NCI-H446 (cell line): ENCODE results near the gene KLHL17.
"Not testable (repeated sequence)": the region's sequence is repeated elsewhere in the genome, so short reads cannot be mapped to it uniquely, and the experiment has no call there.

Source experiments
- DNase-seq, 2 experiments: peaks; one replicate each; lab custom pipeline; 2025; lab: John Stamatoyannopoulos, UW

Gene KLHL17

DNA sequence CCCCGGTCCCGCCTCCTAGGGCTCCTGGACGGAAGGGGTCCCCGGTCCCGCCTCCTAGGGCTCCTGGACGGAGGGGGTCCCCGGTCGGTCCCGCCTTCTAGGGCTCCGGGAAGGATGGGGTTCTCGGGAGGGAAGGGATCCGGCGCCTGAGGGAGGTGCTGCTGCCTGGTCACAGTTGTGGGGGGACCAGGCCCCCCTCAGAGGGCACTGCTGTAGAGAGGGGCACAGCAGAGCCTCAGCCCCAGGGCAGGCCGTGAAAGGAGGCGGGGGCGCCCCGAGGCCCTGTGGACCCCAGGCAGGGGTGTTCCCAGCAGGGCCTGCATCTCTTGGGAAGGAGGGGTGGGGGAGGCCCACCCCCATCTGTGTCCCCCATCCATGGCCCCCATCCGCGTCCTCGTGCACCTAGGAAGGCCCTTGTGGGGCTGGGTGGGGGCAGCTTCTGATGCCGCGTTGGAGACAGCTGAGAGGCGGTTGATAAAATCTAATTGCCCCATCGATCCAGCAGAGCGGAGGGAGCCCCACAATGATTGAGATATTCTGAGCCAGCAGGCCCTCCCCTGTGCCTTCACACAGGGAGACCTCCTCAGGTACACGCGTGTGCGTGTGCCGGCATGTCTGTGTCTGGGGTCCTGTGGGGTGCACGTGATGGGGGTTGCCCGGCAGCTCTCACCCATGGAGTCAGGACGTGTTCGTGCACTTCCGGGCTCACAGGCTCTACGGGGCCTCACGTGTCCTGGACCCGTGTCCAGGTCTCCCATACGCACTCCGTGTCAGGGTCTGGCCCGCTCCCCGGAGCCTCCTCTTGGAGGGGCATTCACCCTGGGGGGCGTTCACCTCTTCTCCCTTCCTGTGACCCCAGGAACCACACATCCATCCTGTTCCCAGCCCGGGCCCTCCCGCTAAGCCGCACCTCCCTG is 23.8 kb upstream of the KLHL17 start:
- no peak for DNase-seq

DNA sequence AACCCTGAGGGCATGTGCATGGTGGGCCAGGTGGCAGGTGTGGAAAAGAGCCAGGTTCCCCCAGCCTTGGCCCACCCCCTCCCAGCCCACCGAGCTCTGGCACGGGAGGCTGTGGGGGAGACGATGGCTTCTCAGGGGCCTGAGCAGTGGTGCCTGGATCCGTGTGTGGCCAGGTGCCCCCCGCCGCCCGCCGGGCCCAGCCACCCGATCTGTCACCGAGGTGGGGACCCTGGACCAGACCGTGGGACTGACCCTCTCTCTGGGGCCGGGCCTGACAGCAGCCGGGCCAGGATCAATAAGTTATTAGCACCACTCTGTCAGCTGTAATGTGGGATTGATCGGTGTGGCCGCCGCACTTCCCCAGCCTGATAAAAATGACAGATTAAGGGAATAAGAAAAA is 22.9 kb upstream of the KLHL17 start:
- DNase-seq: no peak

DNA sequence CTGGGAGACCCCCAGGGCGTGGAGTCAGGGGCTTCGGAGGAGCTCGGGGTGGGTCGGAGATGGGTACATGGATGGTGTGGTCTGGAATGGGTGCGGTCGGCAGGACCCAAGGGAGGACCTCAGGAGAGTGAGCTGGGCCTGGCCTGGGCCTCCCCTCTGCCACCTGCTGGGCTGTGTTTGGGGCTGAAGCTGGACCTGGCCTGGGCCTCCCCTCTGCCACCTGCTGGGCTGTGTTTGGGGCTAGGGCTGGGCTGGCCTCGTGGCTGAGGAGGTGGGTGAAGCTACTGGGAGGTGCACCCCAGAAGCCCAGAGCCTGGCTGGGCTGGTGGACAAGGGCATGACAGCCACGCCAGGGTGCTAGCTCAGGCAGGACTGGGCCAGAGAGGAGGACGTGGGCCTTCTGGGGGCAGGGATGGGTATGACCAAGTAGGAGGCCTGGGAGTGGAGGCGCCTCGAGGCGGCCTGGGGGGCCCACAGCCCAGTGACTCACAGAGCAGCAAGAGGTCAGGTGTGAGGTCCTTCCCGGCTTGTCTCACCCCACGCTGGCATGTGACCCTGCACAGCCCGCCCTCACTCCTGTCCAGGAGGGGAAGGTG is 22.2 kb upstream of the KLHL17 start:
- DNase-seq: no peak

DNA sequence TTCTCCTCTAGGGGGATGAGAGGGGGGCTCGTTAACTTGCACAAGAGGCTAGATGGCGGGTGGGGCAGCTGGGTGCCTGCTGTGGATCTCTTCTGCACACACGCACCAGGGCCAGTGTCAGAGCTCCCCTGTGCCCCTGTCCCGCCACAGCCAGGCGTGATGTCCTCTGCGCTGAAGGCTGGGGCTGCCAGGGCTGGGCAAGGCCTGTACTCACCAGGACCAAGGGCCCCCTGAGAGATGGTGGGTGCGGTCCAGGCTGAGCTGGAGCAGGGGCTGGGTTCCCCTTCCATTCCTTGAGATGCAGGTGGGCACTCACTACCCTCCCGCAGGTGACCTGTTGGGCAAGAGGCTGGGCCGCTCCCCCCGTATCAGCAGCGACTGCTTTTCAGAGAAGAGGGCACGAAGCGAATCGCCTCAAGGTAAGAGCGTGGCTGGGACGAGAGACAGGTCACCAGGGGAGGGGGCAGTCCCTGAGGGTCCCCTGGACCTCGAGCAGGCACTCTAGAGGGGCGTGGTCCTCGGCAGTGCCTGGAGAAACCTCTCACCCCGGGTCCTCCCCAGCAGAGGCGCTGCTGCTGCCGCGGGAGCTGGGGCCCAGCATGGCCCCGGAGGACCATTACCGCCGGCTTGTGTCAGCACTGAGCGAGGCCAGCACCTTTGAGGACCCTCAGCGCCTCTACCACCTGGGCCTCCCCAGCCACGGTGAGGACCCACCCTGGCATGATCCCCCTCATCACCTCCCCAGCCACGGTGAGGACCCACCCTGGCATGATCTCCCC is 21.5 kb upstream of the KLHL17 start:
- DNase-seq: no peak

DNA sequence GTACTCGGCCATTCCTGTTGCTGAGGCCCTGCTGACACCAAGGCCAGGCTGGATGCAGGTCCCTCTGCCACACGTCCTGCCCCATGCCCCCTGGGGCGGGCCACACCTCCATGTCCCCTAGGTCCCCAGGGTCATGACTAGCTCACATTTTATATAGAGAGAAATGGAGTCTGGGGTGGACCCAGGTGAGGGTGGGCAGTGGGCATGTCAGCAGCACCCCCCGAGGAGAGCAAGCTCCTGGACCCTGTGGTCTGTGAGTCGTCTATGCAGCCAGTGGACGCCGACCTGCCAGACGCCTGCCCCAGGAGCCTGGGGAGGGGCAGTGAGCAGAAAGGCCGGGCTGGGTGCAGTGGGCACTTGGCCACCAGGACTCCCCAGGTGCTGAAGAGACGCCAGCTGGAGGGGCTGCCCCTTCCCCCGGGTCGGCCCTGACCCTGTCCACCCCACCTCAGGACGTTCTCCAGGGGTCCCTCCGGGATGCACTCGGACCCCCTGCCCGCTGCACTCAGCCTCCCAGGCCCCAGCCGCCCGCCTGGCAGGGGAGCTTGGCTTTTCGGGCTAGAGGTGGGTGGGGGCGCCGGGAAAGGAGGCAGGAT is 20.8 kb upstream of the KLHL17 start:
- no peak for DNase-seq

DNA sequence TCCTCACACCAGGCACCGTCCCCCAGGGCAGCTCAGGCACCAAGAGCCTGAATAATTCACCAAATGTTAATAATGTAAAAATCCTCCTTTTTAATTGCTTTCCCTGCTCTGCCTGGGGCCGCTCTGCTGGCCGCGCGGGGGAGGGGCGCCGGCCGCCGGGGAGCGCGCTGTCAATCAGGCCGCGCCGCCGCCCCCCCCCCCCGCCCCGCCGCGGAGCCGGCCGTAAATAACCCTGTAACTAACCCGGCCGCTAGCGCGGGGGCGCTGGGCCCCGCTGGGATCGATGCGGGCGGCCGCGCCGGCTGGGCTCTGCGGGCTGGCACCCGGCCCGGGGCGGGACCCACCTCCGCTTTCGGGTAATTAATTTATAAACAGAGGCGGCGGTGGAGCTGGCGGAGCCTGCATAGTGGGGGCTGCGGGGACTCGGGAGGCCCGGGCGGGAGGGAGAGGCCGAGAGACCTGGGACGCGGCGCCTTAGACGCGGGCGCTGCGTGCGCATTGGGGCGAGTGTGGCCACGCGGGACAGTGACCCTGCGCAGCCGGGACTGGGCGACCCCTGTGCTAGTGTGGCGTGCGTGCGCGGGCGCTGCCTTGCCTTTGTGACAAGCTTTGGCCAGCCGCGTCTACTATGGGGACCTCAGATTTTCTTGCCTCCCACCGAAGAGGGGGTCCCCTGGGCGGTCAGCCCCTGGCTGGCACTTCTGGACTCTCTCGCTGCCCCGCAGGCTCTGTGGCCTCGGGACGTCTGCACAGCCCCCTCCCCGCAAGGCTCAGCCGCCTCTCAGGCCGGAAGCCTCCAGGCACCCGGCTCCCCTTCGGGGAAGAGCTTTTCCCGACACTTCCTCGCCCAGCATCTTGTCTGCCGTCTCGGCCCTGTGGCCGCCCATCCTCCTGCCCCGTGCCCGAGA is 20.0 kb upstream of the KLHL17 start:
- DNase-seq: peak; percentile 67 to 93

DNA sequence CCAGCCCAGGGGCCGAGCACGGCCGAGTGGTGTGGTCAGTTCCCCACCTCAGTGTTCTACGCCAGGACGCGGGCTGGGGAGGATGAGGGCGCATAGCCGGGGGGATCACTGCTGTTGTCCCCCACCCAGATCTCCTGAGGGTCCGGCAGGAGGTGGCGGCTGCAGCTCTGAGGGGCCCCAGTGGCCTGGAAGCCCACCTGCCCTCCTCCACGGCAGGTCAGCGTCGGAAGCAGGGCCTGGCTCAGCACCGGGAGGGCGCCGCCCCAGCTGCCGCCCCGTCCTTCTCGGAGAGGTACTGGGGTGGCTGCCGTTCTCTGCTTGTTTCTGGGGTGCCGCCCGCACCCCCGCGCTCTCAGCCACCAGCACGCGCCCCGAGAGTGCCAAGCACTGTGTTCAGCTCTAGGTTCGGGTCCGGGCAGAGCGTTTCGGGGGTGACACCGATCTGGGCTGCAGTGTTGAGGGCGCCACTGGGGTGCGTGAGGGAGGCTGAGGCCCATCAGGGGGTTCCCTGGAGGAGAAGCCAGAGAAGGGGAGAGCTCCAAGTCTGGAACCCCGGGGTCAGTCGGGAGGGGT is 19.3 kb upstream of the KLHL17 start:
- no peak for DNase-seq

DNA sequence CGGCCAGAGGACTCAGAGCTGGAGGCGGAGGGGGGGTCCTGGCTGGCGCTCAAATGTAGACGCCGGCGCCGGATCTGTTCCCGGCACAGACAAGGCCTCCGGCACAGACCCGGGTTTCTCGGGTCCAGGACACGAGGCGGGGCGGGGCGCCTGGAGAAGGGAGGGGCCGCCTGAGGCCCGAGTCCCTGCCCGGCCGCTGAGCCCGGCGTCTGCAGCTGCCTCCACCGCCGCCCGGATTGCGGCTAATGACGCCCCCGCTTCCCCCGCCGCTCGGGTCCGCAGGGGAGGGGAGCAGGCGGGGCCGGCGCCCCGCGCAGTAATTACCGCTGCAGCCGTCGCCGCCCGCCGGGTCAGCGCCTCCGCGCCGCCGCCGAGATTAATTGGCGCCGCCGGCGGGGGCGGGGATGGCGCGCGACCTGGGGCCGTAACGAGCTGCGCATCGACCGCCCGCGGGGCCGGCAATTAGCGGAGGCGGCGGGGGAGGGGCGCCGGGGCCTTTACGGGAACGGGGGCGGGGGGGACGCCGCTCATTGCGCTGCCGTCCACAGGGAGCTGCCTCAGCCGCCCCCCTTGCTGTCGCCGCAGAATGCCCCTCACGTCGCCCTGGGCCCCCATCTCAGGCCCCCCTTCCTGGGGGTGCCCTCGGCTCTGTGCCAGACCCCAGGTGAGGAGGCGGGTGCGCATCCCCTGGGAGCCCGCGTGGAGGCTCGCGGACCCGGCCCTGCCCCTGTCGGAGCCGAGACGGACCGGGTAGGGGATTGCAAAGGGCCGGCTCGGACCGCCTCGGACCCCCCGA is 18.6 kb upstream of the KLHL17 start:
- peak in 1 of 2 experiments; percentile 77 for DNase-seq

DNA sequence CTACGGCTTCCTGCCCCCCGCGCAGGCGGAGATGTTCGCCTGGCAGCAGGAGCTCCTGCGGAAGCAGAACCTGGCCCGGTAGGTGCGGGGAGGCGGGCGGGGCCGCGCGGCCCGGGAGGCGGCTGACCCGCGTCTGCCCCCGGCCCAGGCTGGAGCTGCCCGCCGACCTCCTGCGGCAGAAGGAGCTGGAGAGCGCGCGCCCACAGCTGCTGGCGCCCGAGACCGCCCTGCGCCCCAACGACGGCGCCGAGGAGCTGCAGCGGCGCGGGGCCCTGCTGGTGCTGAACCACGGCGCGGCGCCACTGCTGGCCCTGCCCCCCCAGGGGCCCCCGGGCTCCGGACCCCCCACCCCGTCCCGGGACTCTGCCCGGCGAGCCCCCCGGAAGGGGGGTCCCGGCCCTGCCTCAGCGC is 18.0 kb upstream of the KLHL17 start:
- no peak for DNase-seq

DNA sequence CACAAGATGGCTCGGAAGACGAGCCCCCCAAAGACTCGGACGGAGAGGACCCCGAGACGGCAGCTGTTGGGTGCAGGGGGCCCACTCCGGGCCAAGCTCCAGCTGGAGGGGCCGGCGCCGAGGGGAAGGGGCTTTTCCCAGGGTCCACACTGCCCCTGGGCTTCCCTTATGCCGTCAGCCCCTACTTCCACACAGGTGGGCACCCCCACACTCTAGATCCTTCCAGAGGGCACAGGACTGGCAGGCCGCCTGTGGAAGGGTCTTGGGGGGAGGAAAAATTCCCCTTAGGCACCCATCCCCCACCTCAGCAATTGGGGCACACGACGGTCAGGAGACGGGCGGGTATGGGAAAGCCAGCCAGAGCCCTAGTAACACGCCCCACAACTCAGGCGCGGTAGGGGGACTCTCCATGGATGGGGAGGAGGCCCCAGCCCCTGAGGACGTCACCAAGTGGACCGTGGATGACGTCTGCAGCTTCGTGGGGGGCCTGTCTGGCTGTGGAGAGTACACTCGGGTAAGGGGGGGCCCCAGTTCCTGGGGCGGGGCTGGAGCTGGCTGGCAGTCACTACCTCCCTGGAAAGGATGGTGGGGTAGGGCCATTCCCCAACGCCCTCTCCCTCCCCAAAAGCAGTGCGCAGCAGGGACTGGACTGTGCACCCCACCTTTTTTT is 17.4 kb upstream of the KLHL17 start:
- no peak for DNase-seq

DNA sequence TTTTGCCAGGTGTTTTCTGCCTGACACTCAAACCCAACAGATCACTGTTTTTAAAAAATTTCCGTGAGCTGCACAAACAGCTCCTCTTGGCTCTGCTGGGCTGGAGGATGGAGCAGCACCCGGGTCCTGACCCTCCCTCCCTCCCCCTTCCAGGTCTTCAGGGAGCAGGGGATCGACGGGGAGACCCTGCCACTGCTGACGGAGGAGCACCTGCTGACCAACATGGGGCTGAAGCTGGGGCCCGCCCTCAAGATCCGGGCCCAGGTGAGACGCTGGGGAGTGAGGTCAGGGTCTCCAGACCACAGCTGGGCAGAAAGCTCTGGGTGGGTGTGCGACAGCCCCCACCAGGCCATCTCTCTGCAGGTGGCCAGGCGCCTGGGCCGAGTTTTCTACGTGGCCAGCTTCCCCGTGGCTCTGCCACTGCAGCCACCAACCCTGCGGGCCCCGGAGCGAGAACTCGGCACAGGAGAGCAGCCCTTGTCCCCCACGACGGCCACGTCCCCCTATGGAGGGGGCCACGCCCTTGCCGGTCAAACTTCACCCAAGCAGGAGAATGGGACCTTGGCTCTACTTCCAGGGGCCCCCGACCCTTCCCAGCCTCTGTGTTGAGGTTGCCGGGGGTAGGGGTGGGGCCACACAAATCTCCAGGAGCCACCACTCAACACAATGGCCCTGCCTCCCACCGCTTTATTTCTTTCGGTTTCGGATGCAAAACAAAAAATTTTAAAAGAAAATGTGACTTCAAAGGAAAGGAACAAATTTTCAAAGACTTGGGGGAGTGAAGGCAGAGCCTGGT is 16.6 kb upstream of the KLHL17 start:
- DNase-seq: no peak

DNA sequence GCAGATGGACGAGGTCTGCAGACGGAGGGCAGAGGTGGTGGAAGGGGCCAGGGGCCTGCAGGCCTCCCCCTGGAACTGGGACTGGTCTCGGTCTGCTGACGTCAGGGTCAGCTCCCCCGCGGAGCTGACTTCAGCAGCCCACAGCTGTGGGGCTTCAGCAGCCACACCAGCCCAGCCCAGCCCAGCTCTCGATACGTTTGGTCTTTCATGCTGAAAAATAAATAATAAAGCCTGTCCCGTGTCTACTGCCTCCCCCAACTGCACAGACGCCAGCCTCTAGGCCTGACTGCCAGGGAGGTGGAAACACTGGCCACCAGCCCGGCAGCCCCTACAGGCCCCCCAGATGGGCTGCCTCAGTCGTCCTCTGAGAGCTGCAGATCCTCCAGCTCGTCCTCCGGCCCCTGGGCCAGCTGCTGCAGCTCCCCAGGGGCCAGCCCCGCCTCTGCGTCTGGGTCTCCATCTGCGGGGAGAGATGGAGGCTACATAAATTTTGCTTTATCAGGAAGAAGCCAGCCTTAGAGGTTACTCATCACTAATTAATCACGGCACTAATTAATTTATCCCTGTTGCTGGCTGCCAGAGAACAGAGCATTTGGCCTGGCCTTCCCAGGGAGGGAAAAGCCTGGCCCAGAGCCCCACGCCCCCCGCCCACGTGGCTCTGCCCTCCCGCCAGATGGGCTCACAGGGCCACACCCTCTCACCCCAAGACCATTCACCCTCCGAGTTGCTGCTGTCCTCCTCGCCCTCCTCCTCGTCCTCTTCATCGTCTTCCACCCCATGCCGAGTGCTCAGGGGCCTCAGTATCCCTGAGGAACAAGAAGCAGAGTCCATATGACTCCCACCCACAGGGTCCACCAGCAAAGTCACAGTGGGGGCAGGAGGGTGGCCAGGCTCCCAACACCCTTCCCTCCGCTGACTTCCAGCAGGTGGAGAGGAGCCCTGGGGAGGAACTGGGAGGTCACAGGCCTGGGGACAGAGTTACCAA is 15.8 kb upstream of the KLHL17 start:
- peak; percentile 97 to 98 for DNase-seq

DNA sequence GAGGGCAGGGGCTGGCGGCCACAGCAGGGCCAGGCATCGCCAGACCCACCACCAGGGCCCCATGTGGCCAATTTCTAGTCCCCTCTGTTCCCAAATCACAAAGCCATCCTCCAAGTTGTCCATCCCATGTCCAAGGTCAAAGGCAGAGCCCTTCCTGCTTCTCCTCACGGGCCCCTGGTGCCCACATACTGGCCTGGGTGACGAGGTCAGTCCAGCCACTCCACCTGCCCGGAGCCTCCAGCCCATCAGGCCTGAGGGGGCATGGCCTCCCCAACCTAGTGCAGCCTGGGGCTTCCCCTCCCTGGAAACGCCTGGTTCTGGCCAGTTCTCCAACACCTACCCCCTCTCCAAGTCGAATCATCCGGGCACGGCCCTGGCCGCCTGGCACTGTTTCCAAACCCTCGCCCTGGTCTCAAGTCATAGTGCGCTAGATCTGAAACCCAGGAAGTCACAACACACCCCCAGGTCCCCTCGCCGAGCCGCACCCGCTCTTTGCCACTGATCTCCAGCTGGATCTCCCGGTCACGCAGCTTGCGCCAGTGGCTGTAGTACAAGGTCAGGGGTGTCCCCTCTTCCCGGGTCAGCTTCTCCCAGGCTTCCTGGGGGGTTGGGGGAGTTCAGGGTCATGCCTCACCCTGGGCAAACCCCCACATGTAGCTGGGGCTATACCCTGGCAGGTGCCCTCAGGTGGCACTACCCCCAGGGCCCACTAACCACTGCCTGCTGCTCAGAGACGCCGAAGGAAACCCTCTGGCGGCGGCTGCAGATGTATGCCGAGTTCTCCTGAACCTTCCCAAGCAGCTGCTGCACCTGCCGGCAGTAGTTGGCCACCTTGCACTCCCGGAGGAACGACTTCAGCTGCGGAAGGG is 14.5 kb upstream of the KLHL17 start:
- DNase-seq: no peak

DNA sequence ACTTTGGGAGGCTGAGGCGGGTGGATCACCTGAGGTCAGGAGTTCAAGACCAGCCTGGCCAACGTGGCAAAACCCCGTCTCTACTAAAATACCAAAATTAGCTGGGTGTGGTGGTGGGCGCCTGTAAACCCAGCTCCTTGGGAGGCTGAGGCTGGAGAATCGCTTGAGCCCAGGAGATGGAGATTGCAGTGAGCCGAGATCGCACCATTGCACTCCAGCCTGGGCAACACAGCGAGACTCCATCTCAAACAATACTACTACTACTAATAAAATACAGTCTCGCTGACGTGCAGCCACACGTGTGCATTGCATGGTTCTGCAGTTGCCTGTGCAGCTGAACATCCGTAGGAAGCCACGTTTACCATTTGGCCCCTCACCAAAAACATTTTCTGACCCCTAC is 13.6 kb upstream of the KLHL17 start:
- not testable (repeated sequence) for DNase-seq

DNA sequence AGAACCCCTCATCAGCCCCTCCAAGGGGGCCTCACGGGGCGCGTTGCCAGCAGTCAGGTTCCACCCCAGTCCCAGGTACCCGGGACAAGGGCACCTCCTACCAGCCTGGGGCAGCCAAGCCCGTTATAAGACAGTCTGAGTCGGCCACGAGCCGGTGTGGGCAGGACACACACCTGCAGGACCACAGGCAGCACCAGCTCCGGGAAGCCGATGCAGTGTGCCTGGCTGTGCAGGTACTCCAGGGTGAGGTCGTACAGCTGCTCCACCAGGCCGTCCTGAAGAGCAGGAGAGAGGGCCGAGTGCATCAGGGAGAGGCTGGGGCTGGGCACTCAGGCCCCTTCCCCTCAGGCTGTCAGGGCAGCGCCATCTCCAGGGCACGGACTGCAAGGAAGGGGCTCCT is 12.4 kb upstream of the KLHL17 start:
- DNase-seq: no peak

DNA sequence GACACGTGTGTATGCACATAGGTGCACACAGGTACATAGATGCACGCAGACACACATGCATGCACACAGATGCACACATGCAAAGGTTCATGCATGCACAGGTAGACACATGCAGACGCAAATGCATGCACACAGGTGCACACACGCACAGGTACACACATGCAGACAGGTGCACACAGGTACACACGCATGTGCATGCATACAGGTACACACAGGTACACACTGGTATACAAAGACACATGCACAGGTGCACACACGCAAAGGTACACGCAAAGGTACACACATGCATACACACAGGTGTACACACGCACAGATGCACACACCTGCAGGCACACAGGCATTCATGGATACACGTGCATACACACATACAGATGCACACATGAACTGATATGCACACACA is 10.1 kb upstream of the KLHL17 start:
- DNase-seq: no peak

DNA sequence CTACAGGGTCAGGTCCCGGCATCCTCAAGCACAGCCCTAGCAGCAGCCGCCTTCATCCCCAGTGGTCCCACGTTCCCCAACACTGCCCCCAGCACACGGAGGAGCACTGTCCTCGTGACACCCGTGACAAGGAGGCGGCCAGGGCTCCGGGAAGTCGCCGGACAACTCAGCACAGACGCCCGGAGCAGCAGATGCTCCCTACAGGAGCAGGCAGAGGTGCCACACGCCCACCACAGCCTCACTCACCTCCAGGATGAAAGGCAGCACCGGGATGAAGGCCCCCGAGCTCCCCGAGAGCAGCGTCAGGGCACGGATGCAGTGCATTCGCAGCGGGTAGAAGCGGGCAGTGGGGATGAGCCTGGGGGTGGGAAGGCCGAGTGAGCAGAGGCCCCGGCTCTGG is 9.5 kb upstream of the KLHL17 start:
- no peak for DNase-seq
